HG03039 (cell line): ENCODE measurements around the gene UBE2L5.
"Not testable (repeated sequence)": the region's sequence is repeated elsewhere in the genome, so short reads cannot be mapped to it uniquely, and the experiment has no call there.

ENCODE experiments used
- ATAC-seq: cut with Tn5 transposase; IDR thresholded peaks from one replicate; pipeline ENCODE4 v1.9.1; 2021; ENCODE audit warnings: mild to moderate bottlenecking, moderate library complexity; ENCODE audit not compliant: unreplicated experiment

The UBE2L5 gene

DNA sequence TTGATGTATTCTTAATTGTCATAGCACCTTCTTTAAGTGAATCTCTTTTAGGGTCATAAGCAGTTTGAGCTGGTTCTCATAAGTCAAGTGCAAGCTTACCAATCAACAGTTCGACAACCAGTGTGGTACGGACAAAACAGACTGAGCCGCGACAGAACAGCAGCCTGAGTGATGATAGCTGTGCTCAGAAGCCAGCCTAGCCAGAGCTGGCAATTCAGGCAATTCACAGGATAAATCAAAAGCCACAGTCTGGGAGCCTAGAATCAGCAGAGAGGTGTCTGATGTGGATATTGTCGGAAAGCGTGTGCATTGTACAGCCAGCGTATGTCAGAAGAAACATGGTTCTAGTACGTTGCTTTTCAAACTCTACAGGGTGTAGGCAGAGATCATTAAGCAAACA lies 14.9 kb downstream of the UBE2L5 start:
- ATAC-seq = no peak

- no peak for ATAC-seq
Observed at GRCh38 chr13:30438286-30438685, 16.0 kb downstream of the UBE2L5 start.

DNA sequence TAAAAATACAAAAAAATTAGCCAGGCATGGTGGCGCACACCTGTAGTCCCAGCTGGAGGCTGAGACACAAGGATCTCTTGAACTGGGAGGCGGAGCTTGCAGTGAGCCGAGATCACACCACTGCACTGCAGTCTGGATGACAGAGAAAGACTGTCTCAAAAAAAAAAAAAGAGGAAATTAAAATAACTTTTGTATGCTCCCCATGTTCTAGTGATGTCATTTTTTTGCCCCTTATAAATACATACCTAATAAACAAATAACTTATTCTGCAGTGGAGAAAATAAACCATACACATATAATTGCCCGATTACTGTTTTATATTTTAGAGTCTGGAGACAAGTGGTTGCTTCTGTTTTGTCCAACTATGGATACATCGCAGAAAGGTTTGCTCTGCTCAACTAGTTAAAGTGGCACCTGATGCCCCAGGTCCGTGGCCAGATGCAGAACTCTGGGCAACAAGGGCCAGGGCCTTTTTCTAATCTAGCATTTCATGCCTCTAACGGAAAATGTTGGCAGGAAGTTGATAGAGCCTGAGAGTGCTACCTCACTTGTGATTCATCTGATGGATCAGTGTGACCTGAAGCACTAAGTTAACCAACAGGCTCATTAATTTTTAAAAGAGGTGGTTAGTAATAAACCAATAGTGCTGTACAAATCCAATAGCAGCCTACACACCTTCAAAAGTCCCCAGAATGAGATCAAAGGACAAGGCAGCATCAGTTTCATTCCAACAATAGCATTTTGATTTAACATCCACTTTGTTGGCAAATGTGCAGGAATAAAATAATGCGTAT lies 18.8 kb downstream of the UBE2L5 start:
- ATAC-seq = no peak

DNA sequence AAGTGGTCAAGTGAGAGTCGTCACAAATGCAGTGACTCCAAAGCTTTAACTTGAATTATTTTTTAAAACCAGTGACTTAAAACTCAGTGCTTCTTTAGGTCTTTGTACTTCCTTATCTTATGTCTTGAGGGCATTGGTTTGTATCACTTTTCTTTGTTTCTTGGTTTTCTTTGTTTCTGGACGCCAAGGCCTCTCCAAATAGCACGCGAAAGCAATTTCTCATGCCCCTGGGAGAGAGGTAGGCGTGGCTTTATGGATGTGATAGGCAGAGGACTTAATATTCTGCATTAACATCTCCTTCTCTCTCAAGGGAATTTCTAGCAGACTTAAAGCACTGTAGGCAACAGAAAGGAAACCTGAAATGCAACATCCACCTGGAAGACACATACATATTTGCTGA lies 20.6 kb downstream of the UBE2L5 start:
- ATAC-seq = no peak

DNA sequence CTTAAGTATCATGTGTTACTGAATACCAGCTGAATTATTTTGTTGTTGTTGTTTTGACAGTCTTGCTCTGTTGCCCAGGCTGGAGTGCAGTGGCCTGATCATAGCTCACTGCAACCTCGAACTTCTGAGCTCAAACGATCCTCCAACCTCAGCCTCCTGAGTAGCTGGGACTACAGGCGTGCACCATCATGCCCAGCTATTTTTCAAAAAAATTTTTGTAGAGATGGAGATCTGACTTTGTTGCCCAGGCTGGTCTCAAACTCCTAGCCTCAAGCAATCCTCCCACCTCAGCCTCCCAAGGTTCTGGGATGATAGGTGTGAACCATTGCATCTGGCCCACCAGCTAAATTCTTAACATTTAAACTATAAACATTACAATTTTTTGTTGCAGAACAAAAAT lies 21.2 kb downstream of the UBE2L5 start:
- not testable (repeated sequence) for ATAC-seq

- no peak for ATAC-seq
Observed at GRCh38 chr13:30443957-30444404, 21.7 kb downstream of the UBE2L5 start.

DNA sequence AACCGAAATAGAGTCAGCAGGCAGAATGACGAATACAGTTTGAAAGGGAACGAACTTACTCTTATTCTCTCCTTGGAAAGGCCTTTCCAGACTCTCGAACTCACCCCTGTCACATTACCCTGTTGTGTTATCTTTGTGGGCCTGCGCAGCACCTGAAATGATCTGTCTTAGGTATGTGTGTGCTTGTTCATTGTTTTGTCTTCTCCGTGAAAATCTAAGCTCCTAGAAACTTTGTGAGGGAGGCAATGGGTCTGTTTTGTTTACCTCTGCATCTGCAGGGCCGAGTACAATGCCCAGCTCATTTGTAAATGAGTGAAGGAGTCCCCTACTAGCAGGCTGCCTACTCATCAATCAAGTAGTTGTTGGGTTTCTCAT lies 23.8 kb downstream of the UBE2L5 start:
- ATAC-seq = peak; percentile 5

- ATAC-seq = no peak
Observed at GRCh38 chr13:30448441-30448840, 26.1 kb downstream of the UBE2L5 start.

GRCh38 chr13:30450066-30450465 lies 27.8 kb downstream of the UBE2L5 start:
- no peak for ATAC-seq

DNA sequence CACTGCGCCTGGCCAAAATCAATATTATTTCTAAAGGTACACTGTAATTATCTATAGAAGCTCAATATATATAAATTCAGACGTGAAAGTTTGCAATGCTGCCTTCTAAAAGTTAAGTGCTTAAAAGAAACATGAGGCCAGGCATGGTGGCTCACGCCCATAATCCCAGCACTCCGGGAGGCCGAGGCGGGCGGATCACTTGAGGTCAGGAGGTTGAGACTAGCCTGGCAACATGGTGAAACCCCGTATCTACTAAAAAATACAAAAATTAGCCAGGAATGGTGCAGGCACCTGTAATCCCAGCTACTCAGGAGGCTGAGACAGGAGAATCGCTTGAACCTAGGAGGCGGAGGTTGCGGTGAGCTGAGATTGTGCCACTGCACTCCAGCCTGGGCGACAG lies 29.2 kb downstream of the UBE2L5 start:
- not testable (repeated sequence) for ATAC-seq

DNA sequence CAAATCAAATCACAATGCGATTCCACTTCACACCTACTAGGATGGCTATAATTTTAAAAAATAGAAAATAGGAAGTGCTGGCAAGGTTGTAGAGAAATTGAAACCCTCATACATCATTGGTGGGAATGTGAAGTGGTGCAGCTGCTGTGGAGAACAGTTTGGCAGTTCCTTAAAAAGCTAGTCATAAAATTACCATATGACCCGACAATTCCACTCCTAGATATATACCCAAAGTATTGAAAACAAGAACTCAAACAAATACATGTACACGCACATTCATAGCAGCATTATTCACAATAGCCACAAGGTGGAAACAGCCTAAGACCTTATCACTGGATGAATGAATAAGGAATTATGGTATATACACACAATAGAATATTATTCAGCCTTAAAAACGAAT lies 31.4 kb downstream of the UBE2L5 start:
- no peak for ATAC-seq

DNA sequence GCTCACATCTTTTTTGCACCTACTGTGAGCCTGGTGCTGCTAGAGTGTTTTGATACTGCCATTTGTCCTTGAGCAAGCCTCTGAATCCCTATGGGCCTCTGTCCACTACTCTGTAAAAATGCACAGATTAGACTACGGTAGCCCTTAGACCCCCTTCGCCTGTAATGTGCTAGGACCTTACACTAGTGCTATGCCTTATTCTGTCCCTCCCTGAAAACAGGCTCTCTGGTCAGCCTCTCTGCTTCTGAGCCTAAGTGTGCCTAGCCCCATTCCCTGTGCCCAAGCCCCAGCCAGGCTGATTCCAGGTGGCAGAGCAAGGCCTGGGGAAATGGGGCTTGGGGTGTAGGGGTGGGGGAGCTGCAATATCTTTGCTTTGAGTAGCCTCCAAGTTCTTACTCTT lies 32.7 kb downstream of the UBE2L5 start:
- ATAC-seq = no peak

DNA sequence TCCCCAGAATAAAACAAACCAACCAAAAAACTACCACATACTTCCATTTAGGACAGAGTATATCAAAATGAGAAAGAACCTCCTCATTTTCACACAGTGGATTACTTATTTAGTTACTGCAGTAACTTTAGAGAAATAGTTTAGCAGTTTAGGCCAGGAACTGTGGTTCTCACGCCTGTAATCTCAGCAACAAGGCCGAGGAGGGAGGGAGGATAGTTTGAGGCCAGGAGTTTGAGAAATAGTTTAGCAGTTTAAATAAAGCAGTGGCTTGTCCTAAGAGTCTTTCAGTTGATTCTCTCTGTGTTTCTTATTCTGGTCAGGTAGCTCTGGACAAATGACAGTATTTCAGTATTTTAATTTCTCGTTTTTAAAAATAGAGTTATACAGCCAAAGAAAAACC lies 34.0 kb downstream of the UBE2L5 start:
- ATAC-seq = no peak

DNA sequence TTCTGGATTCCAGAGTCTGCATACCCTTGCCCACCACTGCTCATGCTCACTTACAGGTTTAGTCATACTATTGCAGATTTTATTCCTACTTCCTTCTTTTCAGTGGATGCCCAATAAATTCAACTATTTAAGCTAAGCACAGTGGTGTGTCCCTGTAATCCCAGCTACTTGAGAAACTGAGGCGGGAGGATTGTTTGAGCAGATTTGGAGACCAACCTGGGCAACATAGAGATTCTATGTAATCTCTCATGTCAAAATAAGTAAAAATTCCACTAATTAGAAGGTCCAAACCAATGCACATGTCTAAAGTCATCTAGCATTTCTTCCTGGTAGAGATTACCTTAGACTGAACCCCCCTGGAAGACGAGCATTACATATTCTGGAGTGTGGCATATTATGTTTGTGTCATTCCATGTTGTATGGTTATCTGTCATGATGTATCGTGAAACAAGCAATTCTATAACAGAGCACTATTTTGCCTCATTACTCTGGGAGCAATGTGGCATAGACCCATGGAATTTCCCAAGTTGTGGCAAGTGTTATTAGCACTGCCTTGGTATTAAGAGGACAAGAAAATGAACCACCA lies 35.1 kb downstream of the UBE2L5 start:
- ATAC-seq = no peak

DNA sequence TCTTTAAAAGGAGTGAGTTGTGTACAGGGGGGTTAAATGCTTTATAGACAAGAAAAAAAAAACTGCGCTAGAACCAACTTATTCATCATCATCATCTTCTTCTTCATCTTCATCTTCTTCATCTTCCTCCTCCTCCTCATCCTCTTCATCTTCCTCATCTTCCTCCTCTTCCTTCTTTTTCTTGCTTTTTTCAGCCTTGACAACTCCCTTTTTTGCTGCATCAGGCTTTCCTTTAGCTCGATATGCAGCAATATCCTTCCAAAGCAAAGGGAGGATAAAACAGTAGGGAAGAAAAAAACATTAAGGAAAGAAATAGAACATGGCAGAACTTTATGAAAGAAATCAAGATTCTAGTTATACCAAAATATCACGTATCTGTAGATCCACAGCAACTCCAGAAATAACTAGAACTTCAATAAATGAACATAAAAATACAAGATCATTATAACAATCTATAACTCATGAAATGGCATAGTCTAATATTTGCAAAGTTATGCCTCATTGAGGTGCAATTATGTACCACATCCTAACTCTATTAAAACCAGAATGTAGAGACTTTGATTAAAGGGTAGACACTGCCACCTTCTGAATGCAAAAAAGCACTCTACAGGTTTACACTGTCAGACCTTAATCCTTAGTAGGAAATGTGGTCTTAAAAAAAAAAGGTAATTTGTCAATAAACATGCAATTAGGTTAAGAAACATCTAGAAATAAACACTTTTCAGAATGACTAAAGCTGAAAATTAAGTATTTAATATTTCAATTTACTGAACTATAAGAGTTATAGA lies 39.2 kb downstream of the UBE2L5 start:
- not testable (repeated sequence) for ATAC-seq

DNA sequence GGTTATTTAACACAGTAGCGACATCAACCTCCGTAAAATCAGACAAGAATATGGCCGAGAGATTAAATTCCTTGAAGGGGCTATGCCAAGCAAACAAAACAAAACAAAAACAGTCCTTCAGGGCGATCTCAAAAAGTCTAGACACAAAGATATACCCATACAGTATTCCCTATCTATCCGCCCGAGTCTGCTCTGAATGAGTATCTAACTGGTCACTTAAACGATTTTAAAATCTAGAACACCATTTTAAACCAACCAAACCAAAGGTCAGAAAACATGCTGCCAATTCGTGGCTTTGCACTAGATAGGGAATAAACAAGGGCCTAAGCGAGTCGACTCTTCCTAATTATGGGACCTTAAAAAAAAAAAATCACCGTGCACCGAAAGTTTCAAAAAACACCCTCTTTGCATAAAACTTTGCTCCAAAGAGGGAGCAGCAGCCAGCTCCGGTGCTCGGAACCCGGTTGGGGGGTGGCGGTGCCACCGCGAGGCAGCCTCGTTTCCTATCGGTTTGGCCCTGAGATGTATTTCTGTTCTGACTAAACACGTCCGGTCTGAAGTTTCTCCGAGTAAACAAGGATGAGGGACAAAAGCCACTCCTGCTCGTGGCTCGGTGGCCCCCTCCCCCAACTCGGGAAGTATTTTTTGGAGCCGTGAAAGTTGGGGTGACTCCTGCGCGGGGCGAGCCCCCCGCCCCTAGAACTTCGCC lies 41.6 kb downstream of the UBE2L5 start:
- peak; percentile 31 for ATAC-seq

DNA sequence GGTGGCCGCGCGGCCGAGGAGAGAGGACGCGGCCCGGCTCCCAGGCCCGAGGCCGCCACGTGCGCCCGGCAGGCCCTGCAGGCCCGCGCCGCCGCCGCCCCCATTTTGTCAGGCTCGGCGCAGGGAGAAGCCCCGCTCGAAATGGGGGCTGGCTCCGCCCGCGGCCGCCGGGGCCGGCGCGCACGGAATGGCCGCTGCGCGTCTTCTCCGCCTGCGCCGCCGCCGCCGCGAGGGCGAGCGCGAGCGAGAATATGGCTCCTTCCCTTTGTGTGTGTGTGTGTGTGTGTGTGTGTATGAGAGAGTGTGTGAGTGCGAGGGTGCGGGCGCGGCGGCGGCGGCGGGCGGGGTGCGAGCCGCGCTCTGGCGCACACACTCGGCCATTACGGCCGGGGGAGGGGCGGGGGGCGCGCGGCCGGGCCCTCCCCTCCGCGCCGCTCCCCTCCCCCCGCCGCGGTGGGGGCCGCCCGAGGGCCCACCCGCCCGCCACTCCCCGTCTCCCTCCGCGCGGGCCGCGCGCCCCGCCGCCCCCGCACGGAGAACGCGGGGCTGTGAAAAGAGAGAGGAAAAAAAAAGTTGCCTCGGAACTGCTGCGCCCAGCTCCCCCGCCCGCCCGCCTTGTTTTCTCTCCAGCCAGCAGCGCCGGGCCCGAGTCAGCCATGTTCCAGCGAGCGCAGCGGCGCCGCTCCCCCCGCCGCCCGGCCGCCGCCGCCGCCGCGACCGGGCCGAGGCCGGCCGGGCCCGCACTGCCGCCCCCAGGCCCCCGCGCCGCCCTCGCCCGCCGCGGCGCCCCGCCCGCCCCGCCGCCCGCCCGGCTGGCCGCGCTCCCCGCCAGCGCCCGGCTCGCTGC lies 42.4 kb downstream of the UBE2L5 start:
- peak; percentile 27 for ATAC-seq

GRCh38 chr13:30465343-30465592 lies 43.0 kb downstream of the UBE2L5 start:
- no peak for ATAC-seq

DNA sequence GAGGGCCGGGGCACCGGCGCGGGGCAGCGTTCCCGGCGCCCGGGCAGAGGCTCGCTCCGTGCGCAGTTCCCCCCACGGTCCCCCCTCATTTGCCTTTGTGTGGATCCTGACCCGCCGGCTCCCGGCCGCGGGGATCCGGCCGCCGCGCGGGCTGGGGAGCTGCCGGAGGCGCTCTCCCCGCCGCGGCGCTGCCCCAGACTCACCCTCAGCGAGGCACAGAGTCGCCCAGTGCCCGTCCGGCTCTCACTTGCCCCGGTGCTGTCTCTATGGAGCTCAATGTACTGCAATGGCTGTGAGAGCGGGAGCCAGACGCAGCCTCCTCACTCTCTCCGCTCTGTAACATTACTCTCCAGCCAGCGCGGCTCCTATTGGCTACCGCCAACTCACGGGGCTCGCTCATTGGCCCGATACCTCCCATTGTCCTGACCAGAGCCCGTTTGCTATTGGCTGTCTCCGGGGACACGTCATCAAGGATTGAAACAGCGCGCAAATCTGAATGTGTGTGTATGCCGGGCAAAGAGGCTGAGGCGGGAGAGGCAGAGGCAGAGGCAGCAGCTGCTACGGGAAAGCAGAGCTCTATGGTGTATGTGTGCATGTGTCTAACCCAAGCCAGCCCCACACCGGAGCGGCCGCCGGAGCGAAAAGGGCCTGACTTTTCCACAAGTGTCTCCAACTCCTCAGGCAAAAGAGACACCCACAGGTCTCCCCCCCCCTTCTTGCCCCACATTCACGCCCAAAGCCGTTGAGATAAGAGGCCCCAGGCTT lies 43.5 kb downstream of the UBE2L5 start, which contains the start of gene HMGB1:
HMGB1 (minus strand) TSS at position 344 of the 765 bp plus-strand sequence. CDS start 2,256 bp downstream, outside the sequence.
- ATAC-seq = peak; percentile 86

- no peak for ATAC-seq
Observed at GRCh38 chr13:30466358-30466714, 44.0 kb downstream of the UBE2L5 start.
